IMR-90 (cell line): Measurements from ENCODE around the gene PPP1R10. TPM values are rescaled to one million over a fixed set of nuclear protein-coding genes. Genes with fewer than 3 reads are reported as not detected.

Source experiments
- ATAC-seq: fragments of 200-7000 bp; cut with Tn5 transposase; 2 replicates; pipeline ENCODE4 v1.9.1; 2020; ENCODE audit warnings: low read depth, mild to moderate bottlenecking, moderate library complexity
- BruUV-seq: library from RNA; stranded (reverse); fragments of 400-500 nt; replicated peaks from 2 replicates; lab custom pipeline; 2021; lab: Mats Ljungman, UMichigan
- CTCF ChIA-PET: fragments of 300-600 bp; formaldehyde crosslinking; extraction: SDS; loops from one replicate; lab custom pipeline; 2021; ENCODE audit warnings: antibody characterized with exemption; lab: Yijun Ruan, JAX
- POLR2A ChIA-PET: fragments of 300-600 bp; sonication (Branson Sonifier 250); formaldehyde crosslinking; loops from one replicate; lab custom pipeline; 2022; ENCODE audit warnings: antibody characterized with exemption; ENCODE audit not compliant: unreplicated experiment; lab: Charles Lee
- DNase-seq: peaks from one replicate; pipeline ENCODE4 v3.0.0; 2013
- H2AFZ ChIP-seq: replicated peaks from 2 replicates; pipeline ENCODE3; 2013; ENCODE audit warnings: low read length, mild to moderate bottlenecking; ENCODE audit not compliant: poor library complexity
- H2AK5ac ChIP-seq: 2 replicates; pipeline ENCODE4 v1.6.1; 2013; ENCODE audit warnings: low read depth, low read length, inconsistent platforms
- H2AK9ac ChIP-seq: replicated peaks from 2 replicates; pipeline ENCODE3; 2013; ENCODE audit warnings: mild to moderate bottlenecking, low read depth, low read length, moderate library complexity; ENCODE audit not compliant: poor library complexity
- H2BK120ac ChIP-seq: 2 replicates; pipeline ENCODE4 v1.6.1; 2013; ENCODE audit warnings: low read depth, low read length, inconsistent platforms
- H2BK15ac ChIP-seq: 3 replicates; pipeline ENCODE4 v1.6.1; 2013; ENCODE audit warnings: low read depth, low read length, inconsistent platforms
- H2BK20ac ChIP-seq: 2 replicates; pipeline ENCODE4 v1.6.1; 2013; ENCODE audit warnings: low read depth, mild to moderate bottlenecking, inconsistent platforms, low read length, moderate library complexity
- H2BK5ac ChIP-seq: 2 replicates; pipeline ENCODE4 v1.6.1; 2013; ENCODE audit warnings: mild to moderate bottlenecking, low read depth, low read length, inconsistent platforms; ENCODE audit not compliant: poor library complexity, severe bottlenecking
- H3K14ac ChIP-seq: replicated peaks from 2 replicates; pipeline ENCODE4 v1.6.1; 2013; ENCODE audit warnings: low read depth, low read length, inconsistent platforms
- H3K18ac ChIP-seq: 2 replicates; pipeline ENCODE4 v1.6.1; 2013; ENCODE audit warnings: low read depth, low read length, control low read depth
- H3K23ac ChIP-seq: 2 replicates; pipeline ENCODE4 v1.6.1; 2013; ENCODE audit warnings: low read depth, low read length, inconsistent platforms
- H3K27ac ChIP-seq: 2 replicates; pipeline ENCODE4 v1.5.1; 2013; ENCODE audit warnings: mild to moderate bottlenecking, control low read depth, low read length; ENCODE audit not compliant: insufficient read depth
- H3K27me3 ChIP-seq: 2 replicates; pipeline ENCODE4 v1.6.1; 2013; ENCODE audit warnings: low read length; ENCODE audit not compliant: control insufficient read depth, insufficient read depth
- H3K36me3 ChIP-seq: 2 replicates; pipeline ENCODE4 v1.6.1; 2013; ENCODE audit warnings: low read length, mixed read lengths; ENCODE audit not compliant: control insufficient read depth, insufficient read depth
- H3K4ac ChIP-seq: 2 replicates; pipeline ENCODE4 v1.6.1; 2013; ENCODE audit warnings: low read depth, low read length, inconsistent platforms
- H3K4me1 ChIP-seq: 2 replicates; pipeline ENCODE4 v1.6.1; 2013; ENCODE audit warnings: low read length, mixed read lengths; ENCODE audit not compliant: control insufficient read depth, insufficient read depth
- H3K4me2 ChIP-seq: 2 replicates; pipeline ENCODE4 v1.6.1; 2013; ENCODE audit warnings: low read depth, mild to moderate bottlenecking, control low read depth, low read length, moderate library complexity
- H3K4me3 ChIP-seq: 2 replicates; pipeline ENCODE4 v1.5.1; 2013; ENCODE audit warnings: low read depth, mild to moderate bottlenecking, control low read depth, low read length, moderate library complexity; ENCODE audit not compliant: insufficient read depth
- H3K56ac ChIP-seq: 2 replicates; pipeline ENCODE4 v1.6.1; 2013; ENCODE audit warnings: low read length, inconsistent platforms; ENCODE audit not compliant: insufficient read depth; ENCODE audit errors: extremely low read depth
- H3K79me1 ChIP-seq, 2 experiments: 2 replicates each; pipeline ENCODE4 v1.6.1; 2013; ENCODE audit warnings: low read length in 2 of 2, inconsistent platforms in 1 of 2, low read depth in 1 of 2
- H3K9ac ChIP-seq: 2 replicates; pipeline ENCODE4 v1.6.1; 2013; ENCODE audit warnings: low read depth, low read length, control low read depth
- H3K9me1 ChIP-seq: 2 replicates; pipeline ENCODE4 v1.6.1; 2013; ENCODE audit warnings: low read length, inconsistent platforms; ENCODE audit not compliant: insufficient read depth
- H3K9me3 ChIP-seq: 2 replicates; pipeline ENCODE4 v1.6.1; 2013; ENCODE audit warnings: low read length; ENCODE audit not compliant: control insufficient read depth, insufficient read depth
- H4K20me1 ChIP-seq: 2 replicates; pipeline ENCODE4 v1.6.1; 2013; ENCODE audit warnings: low read length, inconsistent platforms; ENCODE audit not compliant: insufficient read depth
- H4K5ac ChIP-seq: 2 replicates; pipeline ENCODE4 v1.6.1; 2013; ENCODE audit warnings: mild to moderate bottlenecking, low read depth, low read length, control low read depth
- H4K8ac ChIP-seq, 2 experiments: 2 replicates each; pipeline ENCODE4 v1.6.1; 2013; ENCODE audit warnings: low read depth in 2 of 2, low read length in 2 of 2, control low read depth in 1 of 2, inconsistent platforms in 1 of 2
- H4K91ac ChIP-seq: 2 replicates; pipeline ENCODE4 v1.6.1; 2013; ENCODE audit warnings: low read depth, low read length, inconsistent platforms; ENCODE audit not compliant: insufficient read depth
- BHLHE40 ChIP-seq: fragments of 150-350 bp; IDR thresholded peaks from 2 replicates; pipeline ENCODE4 v1.6.1; 2016; ENCODE audit warnings: mild to moderate bottlenecking, low read depth, low read length
- CHD1 ChIP-seq: IDR thresholded peaks from 2 replicates; pipeline ENCODE4 v1.6.1; 2012; ENCODE audit warnings: low read depth, low read length, improper control_type of control experiment
- CTCF ChIP-seq: conservative IDR thresholded peaks from 2 replicates; pipeline ENCODE4 v1.5.1; 2012; ENCODE audit warnings: mild to moderate bottlenecking, low read depth, low read length, improper control_type of control experiment
- ELK1 ChIP-seq: fragments of 150-350 bp; IDR thresholded peaks from 2 replicates; pipeline ENCODE4 v1.6.1; 2016; ENCODE audit warnings: low read depth, mild to moderate bottlenecking, low read length, moderate library complexity, borderline replicate concordance
- FOS ChIP-seq: fragments of 150-350 bp; IDR thresholded peaks from 2 replicates; pipeline ENCODE4 v1.6.1; 2016; ENCODE audit warnings: low read depth, low read length
- MAFK ChIP-seq: IDR thresholded peaks from 2 replicates; pipeline ENCODE4 v1.6.1; 2012; ENCODE audit warnings: low read depth, low read length, improper control_type of control experiment
- MXI1 ChIP-seq: IDR thresholded peaks from 2 replicates; pipeline ENCODE4 v1.6.1; 2012; ENCODE audit warnings: low read depth, mild to moderate bottlenecking, low read length, moderate library complexity, borderline replicate concordance
- NFE2L2 ChIP-seq: fragments of 150-350 bp; IDR thresholded peaks from 2 replicates; pipeline ENCODE4 v1.6.1; 2016; ENCODE audit warnings: low read depth, mild to moderate bottlenecking, low read length
- RAD21 ChIP-seq: IDR thresholded peaks from 2 replicates; pipeline ENCODE4 v1.6.1; 2012; ENCODE audit warnings: low read length, improper control_type of control experiment
- RFX5 ChIP-seq: IDR thresholded peaks from 2 replicates; pipeline ENCODE4 v1.8.0; 2012; ENCODE audit warnings: low read depth, mild to moderate bottlenecking, low read length, moderate library complexity
- SMC3 ChIP-seq: fragments of 150-350 bp; IDR thresholded peaks from 2 replicates; pipeline ENCODE4 v1.6.1; 2016; ENCODE audit warnings: low read depth, mild to moderate bottlenecking, antibody characterized with exemption, low read length, moderate library complexity
- WGBS, 2 experiments: methylation state at CpG; one replicate each; pipeline versions ENCODE4 v1.1.5 to v1.1.7; 2013; ENCODE audit warnings: missing lambda C conversion rate in 2 of 2; ENCODE audit not compliant: insufficient read length in 1 of 2; ENCODE audit errors: extremely low coverage in 2 of 2; 5-methylcytosine and 5-hydroxymethylcytosine counted together
- dilution Hi-C: fragments of 300-500 bp; cut with HindIII; formaldehyde crosslinking; loops from one replicate; pipeline ENCODE4 v1.14.3; 2018; ENCODE audit warnings: low sequenced_read_pairs; ENCODE audit not compliant: unreplicated experiment
- in situ Hi-C: fragments of 300-500 bp; cut with MboI; formaldehyde crosslinking; loops from 3 replicates; pipeline ENCODE4 v1.14.3; 2019; ENCODE audit warnings: low sequenced_read_pairs, inconsistent platforms, mixed read lengths
- intact Hi-C: fragments of 100-400 bp; cut with micrococcal nuclease; formaldehyde crosslinking; loops from 2 replicates; pipeline ENCODE4 v1.10.0; 2022
- polyA plus RNA-seq, 3 experiments: library from polyadenylated mRNA; depleted of rRNA; stranded (reverse); fragments of >200 nt; gene quantifications; 2 replicates each; pipeline ENCODE4 v1.2.3, GENCODE V29; 2012; ENCODE audit warnings: low replicate concordance in 1 of 3
- total RNA-seq: library from RNA; depleted of rRNA; stranded (reverse); fragments of >200 nt; gene quantifications from 2 replicates; pipeline ENCODE4 v1.2.3, GENCODE V29; 2012
- TF ChIP-seq, protein P1 (sequence below): fragments of 150-350 bp; IDR thresholded peaks from 2 replicates; pipeline ENCODE4 v1.6.1; 2017; ENCODE audit warnings: mild to moderate bottlenecking, antibody characterized with exemption, low read length, low read depth

The PPP1R10 gene
- total and polyA plus RNA-seq, 2 of the 4 experiments (the other 2 are of a cell fraction): 18.8 to 21.2 TPM

GRCh38 chr6:30625511-30625910 is 8.5 kb upstream of the PPP1R10 start:
- TF ChIP-seq RFX5 (no peak), SMC3 (no peak), ELK1 (no peak), CHD1 (no peak), FOS (no peak), CTCF (no peak), NFE2L2 (no peak), MXI1 (no peak), MAFK (no peak), RAD21 (no peak), BHLHE40 (no peak)
- TF ChIP-seq, protein P1, sequence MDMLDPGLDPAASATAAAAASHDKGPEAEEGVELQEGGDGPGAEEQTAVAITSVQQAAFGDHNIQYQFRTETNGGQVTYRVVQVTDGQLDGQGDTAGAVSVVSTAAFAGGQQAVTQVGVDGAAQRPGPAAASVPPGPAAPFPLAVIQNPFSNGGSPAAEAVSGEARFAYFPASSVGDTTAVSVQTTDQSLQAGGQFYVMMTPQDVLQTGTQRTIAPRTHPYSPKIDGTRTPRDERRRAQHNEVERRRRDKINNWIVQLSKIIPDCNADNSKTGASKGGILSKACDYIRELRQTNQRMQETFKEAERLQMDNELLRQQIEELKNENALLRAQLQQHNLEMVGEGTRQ: no peak
- dilution Hi-C loops: no loop called here
- H3K56ac ChIP-seq: no peak overlapping the region
- no peak overlapping the region for H2BK5ac ChIP-seq
- no peak overlapping the region for H4K5ac ChIP-seq
- intact Hi-C loops: no loop called here
- BruUV-seq: no TSS peak
- no peak overlapping the region for H3K18ac ChIP-seq
- no peak overlapping the region for H3K4ac ChIP-seq
- no peak for DNase-seq
- ChIA-PET CTCF (no interaction called here), POLR2A (interaction anchor here (0.5 to 1.4 kb wide), 2 partner anchors 8 to 13 kb away, joined by 3 to 4 read pairs; partner anchors contain the start of genes MRPS18B and PPP1R10)
- H3K9me3 ChIP-seq: no peaks in the 10 kb centered on the region
- H2BK15ac ChIP-seq: no peak overlapping the region
- peaks cover 5% of the 10 kb centered on the region for H3K4me1 ChIP-seq
- no peak overlapping the region for H3K14ac ChIP-seq
- no peak overlapping the region for H4K8ac ChIP-seq
- peaks cover 8% of the 10 kb centered on the region; the same call in 1 of the 2 replicates for H3K9me1 ChIP-seq
- H2AK5ac ChIP-seq: no peak overlapping the region
- H3K4me2 ChIP-seq: no peak overlapping the region
- H2BK120ac ChIP-seq: no peak overlapping the region
- no peak overlapping the region for H2BK20ac ChIP-seq
- H3K9ac ChIP-seq: no peak overlapping the region
- H4K91ac ChIP-seq: no peak overlapping the region
- no CpG with 5 or more reads among the region's 8 CpGs for WGBS, 2 experiments
- no peak for ATAC-seq
- no peak overlapping the region for H3K4me3 ChIP-seq
- no peak overlapping the region for H3K27ac ChIP-seq
- no peak overlapping the region for H2AK9ac ChIP-seq
- H3K27me3 ChIP-seq: no peaks in the 10 kb centered on the region
- no peak overlapping the region for H2AFZ ChIP-seq
- in situ Hi-C loops: no loop called here
- H4K20me1 ChIP-seq: no peaks in the 10 kb centered on the region; the same call in 1 of the 2 replicates
- peaks cover 44% of the 10 kb centered on the region for H3K36me3 ChIP-seq
- peaks cover 20 to 31% of the 10 kb centered on the region in 2 experiments for H3K79me1 ChIP-seq
- no peak overlapping the region for H3K23ac ChIP-seq
